ENCODE measurements around the gene PDZRN4. TPM values are rescaled to one million over a fixed set of nuclear protein-coding genes. Genes with fewer than 3 reads are reported as not detected.

PDZRN4 gene
- total RNA-seq, 1 experiment from 2014 or later: not detected

- DNase-seq: no peak
- no TSS peak for BruUV-seq (replicated peaks)
- H3K27me3 ChIP-seq (replicated peaks; ENCODE audit: control insufficient read depth, insufficient read depth, low read length): no peaks in the 10 kb centered on the region
- H3K9me3 ChIP-seq: no peaks in the 10 kb centered on the region
- H3K4me3 ChIP-seq (ENCODE audit: low read depth, low read length): no peak overlapping the region
- no peaks in the 10 kb centered on the region for H3K9me3 Mint-ChIP-seq (ENCODE audit: unreplicated experiment)
- ChIA-PET POLR2A (no interaction called here), CTCF (no interaction called here)
- no peaks in the 10 kb centered on the region for H3K36me3 ChIP-seq (ENCODE audit: control insufficient read depth, insufficient read depth, low read length)
- no peaks in the 10 kb centered on the region for H3K4me1 ChIP-seq
- H3K27me3 Mint-ChIP-seq (ENCODE audit: insufficient read depth, unreplicated experiment): peaks cover 21% of the 10 kb centered on the region
- H3K4me1 Mint-ChIP-seq (ENCODE audit: low read depth, unreplicated experiment): no peaks in the 10 kb centered on the region
- no peaks in the 10 kb centered on the region for H3K36me3 Mint-ChIP-seq (ENCODE audit: insufficient read depth, unreplicated experiment)
- intact Hi-C loops (cut with micrococcal nuclease; ENCODE audit: unreplicated experiment): no loop called here
- TF ChIP-seq CTCF (IDR thresholded peaks at IDR 0.05; ENCODE audit: insufficient read depth in 1 of 2, low read depth in 1 of 2, low read length in 1 of 2, severe bottlenecking in 1 of 2, unreplicated experiment in 1 of 2): no peak
- H3K4me3 Mint-ChIP-seq (ENCODE audit: unreplicated experiment): no peak overlapping the region
- no peak overlapping the region for H3K27ac Mint-ChIP-seq (ENCODE audit: unreplicated experiment)
Measured at GRCh38 chr12:41515953-41516352, 327.8 kb downstream of the PDZRN4 start.

- no peaks in the 10 kb centered on the region for H3K36me3 Mint-ChIP-seq (ENCODE audit: insufficient read depth, unreplicated experiment)
- H3K4me3 Mint-ChIP-seq (ENCODE audit: unreplicated experiment): no peak overlapping the region
- intact Hi-C loops (cut with micrococcal nuclease; ENCODE audit: unreplicated experiment): no loop called here
- H3K9me3 Mint-ChIP-seq (ENCODE audit: unreplicated experiment): no peaks in the 10 kb centered on the region
- Histone ChIP-seq H3K36me3 (ENCODE audit: control insufficient read depth, insufficient read depth, low read length) (no peaks in the 10 kb centered on the region), H3K27me3 (replicated peaks; ENCODE audit: control insufficient read depth, insufficient read depth, low read length) (no peaks in the 10 kb centered on the region), H3K4me1 (no peaks in the 10 kb centered on the region), H3K9me3 (no peaks in the 10 kb centered on the region), H3K4me3 (ENCODE audit: low read depth, low read length) (no peak overlapping the region)
- H3K27ac Mint-ChIP-seq (ENCODE audit: unreplicated experiment): no peak overlapping the region
- peaks cover 16% of the 10 kb centered on the region for H3K27me3 Mint-ChIP-seq (ENCODE audit: insufficient read depth, unreplicated experiment)
- DNase-seq: no peak
- no TSS peak for BruUV-seq (replicated peaks)
- TF ChIP-seq CTCF (IDR thresholded peaks at IDR 0.05; ENCODE audit: insufficient read depth in 1 of 2, low read depth in 1 of 2, low read length in 1 of 2, severe bottlenecking in 1 of 2, unreplicated experiment in 1 of 2): no peak
- no peaks in the 10 kb centered on the region for H3K4me1 Mint-ChIP-seq (ENCODE audit: low read depth, unreplicated experiment)
- ChIA-PET POLR2A (no interaction called here), CTCF (no interaction called here)
Measured at GRCh38 chr12:41520869-41521268, 332.7 kb downstream of the PDZRN4 start.

DNA sequence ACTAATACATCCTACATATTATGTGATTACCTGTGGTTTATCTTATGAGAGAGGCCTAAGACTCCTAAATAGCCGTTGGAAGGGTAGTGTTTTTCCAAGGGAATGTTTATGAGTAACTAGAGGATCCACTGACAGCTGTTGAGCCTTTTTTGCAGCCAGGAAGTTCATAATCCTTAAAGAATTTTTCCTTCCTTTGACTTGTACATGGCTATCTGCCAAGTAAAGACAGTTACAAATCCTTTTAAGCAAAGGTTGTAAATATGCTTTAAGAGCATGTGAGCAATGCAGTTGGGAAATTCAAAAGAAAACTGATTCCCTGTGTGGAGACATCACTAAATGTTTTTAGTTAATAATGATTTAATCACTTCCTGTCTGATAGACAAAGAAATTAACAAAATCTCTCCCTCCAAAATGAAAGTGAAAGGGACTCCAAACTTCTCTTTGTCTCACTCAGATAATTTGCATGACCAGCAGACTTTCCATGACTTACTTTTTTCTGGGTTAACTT, 333.8 kb downstream of the PDZRN4 start:
- ChIA-PET CTCF (no interaction called here), POLR2A (no interaction called here)
- Histone ChIP-seq H3K9me3 (no peaks in the 10 kb centered on the region), H3K4me1 (no peaks in the 10 kb centered on the region), H3K4me3 (ENCODE audit: low read depth, low read length) (no peak overlapping the region), H3K36me3 (ENCODE audit: control insufficient read depth, insufficient read depth, low read length) (no peaks in the 10 kb centered on the region), H3K27me3 (replicated peaks; ENCODE audit: control insufficient read depth, insufficient read depth, low read length) (no peaks in the 10 kb centered on the region)
- Mint-ChIP-seq H3K4me1 (ENCODE audit: low read depth, unreplicated experiment) (no peaks in the 10 kb centered on the region), H3K4me3 (ENCODE audit: unreplicated experiment) (no peak overlapping the region), H3K27ac (ENCODE audit: unreplicated experiment) (no peak overlapping the region), H3K9me3 (ENCODE audit: unreplicated experiment) (no peaks in the 10 kb centered on the region), H3K36me3 (ENCODE audit: insufficient read depth, unreplicated experiment) (no peaks in the 10 kb centered on the region), H3K27me3 (ENCODE audit: insufficient read depth, unreplicated experiment) (peaks cover 11% of the 10 kb centered on the region)
- no peak for TF ChIP-seq CTCF (IDR thresholded peaks at IDR 0.05; ENCODE audit: insufficient read depth in 1 of 2, low read depth in 1 of 2, low read length in 1 of 2, severe bottlenecking in 1 of 2, unreplicated experiment in 1 of 2)
- intact Hi-C loops (cut with micrococcal nuclease; ENCODE audit: unreplicated experiment): no loop called here
- no peak for DNase-seq
- BruUV-seq (replicated peaks): no TSS peak

Measured in Caco-2 (cell line).